Activated CD4-positive, CD25-positive, alpha-beta regulatory T cell treated with anti-CD3 and anti-CD28 coated beads, Interleukin-2, amount 50 U/mL, for 72 hours (primary cell): ENCODE measurements around the gene DHRSX.
"Not testable (repeated sequence)": the region's sequence is repeated elsewhere in the genome, so short reads cannot be mapped to it uniquely, and the experiment has no call there.

ENCODE experiments used
- DNase-seq: peaks from one replicate; pipeline ENCODE4 v3.0.0; 2021

The DHRSX gene

DNA sequence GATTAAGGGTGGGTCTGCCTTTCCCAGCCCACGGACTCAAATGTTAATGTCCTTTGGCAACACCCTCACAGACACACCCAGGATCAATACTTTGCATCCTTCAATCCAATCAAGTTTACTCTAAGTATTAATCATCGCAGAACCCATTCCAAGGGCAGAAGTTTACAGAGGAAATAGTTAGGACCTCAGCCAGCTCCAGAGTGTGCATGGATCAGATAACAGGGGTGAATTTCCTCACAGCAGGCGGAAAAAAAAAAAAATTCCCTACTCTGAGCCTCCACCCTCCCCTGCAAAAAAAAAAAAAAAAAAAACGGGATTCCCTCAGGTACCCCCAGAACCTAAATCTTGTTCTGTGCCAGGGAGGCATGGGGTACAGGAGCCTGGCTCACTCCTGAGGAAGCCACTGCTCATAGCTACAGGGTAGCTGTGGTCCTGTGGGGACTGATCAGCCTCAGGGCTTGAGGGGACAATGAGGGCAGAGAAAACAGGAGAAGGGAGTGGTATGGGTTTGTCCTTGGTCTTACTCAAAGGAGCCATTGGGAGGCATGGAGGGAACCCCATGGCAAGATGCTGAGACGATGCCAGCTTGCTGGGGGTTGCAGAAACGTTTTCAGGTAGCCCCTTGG, 113.0 kb downstream of the DHRSX start:
- DNase-seq: no peak

DNA sequence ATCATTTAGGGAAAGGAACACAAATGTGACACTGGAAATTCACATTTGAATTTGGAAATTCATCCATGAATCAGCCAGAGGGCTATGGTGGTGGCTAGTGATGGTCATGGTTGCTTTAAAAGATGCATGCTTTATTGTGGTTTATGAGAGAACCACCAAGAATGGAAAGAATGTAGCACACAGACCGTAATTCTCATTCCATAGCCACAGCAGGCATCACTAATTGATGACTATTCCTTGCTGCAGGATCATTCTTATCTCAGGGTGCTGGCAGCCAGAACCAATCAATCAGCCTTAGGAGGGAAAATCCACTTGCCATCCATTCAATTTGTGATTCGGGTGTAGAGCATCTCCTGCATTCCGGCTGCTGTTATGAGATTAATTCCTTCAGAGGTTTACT, 115.6 kb downstream of the DHRSX start:
- DNase-seq: no peak

DNA sequence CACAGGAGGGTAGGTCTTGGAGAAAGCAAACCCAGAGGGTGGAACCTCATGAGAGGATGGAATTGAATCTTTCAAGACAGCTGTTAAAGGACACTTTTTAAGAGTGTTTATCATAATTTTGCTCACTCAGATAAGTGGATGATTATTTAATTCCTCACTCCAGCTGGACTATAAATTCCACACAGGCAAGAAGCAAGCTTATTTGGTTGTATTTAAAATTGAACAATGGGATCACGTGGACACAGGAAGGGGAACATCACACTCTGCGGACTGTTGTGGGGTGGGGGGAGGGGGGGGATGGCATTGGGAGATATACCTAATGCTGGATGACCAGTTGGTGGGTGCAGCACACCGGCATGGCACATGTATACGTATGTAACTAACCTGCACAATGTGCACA, 116.3 kb downstream of the DHRSX start:
- DNase-seq: no peak

DNA sequence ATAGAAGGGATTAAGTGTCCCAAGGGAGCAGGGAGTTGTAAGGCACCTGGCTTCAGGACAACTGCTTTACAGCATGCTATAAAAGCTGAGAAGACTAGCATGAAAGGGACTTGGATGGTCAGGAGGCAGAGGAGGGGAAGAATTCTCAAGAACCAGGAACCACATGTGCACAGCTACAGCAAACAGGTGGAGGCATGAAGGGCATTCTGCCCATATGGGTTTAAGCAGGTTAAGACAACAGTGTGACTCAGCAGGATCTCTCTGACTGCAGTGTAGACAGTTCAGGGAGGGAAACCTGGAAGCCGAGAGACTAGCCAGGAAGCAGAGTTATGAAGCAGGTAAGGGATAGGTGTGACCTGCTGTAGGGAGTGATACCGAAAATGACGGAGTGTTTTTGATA, 117.0 kb downstream of the DHRSX start:
- DNase-seq: no peak

DNA sequence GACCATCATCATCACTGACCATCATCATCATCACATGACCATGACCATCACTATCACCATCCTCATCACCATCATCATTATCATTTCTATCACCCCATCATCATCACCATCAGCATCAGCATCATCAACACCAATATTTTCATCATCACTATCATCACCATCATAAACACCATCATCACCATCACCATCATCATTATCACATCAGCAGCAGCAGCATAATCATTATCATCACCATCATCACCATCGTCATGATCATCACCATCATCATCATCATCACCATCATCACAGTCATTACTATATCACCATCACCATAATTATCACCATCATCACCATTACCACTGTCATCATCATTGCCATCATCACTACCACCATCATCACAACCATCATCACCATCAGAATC, 117.6 kb downstream of the DHRSX start:
- DNase-seq: no peak

DNA sequence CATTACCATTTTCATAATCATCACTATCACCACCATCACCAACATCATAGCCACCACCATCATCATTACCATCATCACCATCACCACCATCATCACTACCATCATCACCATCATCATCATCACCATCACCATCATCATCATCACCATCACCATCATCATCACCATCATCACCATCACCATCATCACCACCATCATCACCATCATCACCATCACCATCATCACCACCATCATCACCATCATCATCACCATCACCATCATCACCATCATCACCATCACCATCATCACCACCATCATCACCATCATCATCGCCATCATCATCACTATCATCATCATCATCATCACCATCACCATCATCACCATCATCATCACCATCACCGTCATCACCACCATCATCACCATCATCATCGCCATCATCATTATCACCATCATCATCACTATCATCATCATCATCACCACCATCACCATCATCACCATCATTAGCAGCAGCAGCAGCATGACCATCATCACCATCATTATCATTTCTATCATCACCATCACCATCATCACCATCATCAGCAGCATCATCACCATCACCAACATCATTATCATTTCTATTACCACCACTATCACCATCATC, 118.2 kb downstream of the DHRSX start:
- not testable (repeated sequence) for DNase-seq

DNA sequence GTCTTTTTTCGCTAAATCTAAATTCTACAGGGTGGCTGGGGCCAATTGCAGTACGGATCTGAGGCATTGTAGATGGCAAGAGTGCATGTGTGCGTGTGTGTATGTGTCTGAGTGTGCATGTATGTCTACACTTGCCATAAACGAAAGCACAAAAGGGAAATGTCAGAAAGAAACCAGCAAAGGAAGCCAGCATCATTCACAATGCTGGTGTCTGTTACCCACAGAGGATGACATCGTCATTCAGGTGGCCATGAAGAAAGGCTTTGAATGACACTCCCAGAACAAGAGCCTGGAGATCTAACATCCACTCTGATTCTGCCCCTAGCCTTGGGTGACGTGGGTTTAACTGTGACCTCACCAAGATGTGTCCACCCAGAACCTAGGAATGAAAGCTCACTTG, 124.6 kb downstream of the DHRSX start:
- no peak for DNase-seq

DNA sequence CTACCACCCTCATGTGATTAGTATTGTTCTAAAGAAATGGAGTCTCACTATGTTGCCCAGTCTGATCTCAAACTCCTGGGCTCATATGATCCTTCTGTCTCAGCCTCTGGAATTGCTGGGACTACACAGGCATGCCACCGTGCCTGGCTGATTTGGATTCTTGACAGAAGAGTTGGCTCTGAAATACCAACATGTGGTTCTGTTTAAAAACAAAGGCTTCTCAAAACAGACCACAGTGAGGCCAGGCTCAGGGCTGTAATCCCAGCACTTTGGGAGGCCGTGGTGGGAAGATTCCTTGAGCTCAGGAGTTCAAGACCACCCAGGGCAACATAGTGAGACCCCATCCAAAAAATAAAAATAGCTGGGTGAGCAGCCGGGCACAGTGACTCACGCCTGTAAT, 126.7 kb downstream of the DHRSX start:
- no peak for DNase-seq

DNA sequence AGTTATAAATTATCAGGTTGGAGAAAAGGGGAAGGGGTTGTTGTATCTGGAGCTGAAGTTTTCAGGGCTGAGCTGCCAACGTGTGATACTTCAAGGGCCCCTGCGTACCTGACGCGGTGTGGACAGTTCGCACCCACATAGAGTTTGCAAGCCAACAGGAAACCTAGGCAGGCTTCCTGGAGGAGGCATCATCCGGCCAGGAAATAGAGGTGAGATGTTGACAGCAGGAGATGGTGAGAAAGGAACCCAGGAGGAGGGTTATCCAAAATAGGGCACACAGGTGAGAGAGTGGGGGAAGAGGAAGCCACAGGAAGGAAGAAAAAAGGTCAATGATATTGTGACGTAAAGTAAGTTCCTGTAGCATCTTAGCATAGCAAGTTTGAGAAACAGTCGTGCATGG, 127.2 kb downstream of the DHRSX start:
- no peak for DNase-seq

DNA sequence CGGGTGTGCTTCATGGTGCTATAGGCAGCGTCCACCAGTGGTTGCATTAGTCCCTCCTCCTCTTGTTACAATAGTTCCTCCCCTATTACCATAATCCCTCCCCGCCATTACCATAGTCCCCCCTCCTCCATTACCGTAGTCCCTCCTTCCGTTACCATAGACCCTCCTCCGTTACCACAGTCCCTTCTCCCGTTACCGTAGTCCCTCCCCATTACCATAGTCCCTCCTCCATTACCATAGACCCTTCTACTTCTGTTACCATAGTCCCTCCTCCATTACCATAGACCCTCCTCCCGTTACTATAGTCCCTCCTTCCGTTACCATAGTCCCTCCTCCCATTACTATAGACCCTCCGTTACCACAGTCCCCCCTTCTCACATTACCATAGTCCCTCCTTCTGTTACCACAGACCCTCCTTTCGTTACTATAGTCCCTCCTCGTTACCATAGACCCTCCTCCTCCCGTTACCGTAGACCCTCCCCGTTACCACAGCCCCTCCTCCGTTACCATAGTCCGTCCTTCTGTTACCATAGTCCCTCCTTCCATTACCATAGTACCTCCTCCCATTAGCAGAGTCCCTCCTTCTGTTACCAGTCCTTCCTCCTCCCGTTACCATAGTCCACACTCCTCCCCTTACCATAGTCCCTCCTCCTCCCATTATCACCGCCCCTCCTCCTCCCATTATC, 129.6 kb downstream of the DHRSX start:
- DNase-seq: no peak

DNA sequence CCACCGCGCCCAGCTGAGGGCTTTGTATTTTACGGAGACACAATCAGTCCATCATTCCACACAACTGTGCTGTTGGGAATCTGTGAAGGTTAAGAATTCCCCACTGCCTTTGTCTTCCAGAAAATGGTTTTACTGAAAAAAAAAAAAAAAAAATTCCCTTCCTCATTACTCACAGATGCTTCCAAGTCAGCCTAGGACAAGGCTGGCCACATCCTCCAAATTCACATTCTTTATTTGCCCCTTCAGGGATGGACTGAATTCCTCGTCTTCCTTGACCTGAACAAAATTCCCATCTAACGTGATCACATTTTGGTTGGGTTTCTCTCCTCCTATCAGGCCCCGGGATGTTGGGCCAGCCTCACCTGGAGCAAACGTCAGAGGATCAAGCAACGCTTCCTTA, 130.3 kb downstream of the DHRSX start:
- DNase-seq: no peak

DNA sequence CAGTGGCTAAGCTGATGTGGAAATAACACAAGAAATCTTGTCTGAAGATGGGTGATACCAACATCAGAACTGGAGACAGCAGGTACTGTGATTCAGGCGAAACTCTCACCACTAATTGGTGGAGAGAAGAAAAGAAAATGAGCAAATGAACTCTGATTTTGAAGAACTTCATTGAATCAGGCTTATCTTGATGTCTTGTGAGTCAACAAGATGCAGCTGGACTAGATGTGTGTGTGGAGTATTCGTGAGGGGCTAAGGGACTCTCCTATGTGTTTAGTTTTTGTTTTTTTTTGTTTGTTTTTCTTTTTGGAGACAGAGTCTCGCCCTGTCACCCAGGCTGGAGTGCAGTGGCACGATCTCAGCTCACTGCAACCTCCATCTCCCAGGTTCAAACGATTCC, 131.6 kb downstream of the DHRSX start:
- no peak for DNase-seq

DNA sequence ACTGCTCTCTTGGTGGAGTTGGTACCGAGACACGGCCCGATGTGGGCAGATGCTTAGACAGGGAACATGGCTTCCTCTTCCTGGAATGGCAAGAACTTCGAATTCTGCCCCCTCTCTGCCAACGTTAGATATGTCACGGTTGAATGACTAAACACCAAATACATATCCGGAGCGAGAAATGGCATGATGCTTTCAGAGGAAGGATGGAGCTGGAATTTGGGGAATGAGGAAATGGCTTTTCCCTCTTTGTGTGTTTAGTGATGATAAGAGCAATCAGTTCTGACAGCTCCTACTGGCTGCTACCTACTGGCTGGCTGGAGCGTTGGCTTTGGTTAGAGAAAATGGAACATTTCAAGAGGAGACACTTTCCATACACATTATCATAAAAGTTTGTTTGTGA, 140.0 kb downstream of the DHRSX start:
- DNase-seq: no peak

DNA sequence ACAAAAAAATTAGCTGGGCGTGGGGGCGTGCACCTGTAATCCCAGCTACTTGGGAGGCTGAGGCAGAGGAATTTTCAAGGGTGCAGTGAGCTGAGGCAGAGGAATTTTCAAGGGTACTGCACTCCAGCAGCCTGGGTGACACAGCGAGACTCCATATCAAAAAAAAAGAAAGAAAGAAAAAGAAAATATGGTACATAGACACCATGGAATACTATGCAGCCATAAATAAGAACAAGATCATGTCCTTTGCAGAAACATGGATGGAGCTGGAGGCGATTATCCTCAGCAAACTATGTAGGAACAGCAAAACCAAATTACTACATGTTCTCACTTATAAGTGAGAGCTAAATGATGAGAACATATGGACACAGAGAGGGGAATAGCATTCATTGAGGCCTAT, 141.3 kb downstream of the DHRSX start:
- not testable (repeated sequence) for DNase-seq

DNA sequence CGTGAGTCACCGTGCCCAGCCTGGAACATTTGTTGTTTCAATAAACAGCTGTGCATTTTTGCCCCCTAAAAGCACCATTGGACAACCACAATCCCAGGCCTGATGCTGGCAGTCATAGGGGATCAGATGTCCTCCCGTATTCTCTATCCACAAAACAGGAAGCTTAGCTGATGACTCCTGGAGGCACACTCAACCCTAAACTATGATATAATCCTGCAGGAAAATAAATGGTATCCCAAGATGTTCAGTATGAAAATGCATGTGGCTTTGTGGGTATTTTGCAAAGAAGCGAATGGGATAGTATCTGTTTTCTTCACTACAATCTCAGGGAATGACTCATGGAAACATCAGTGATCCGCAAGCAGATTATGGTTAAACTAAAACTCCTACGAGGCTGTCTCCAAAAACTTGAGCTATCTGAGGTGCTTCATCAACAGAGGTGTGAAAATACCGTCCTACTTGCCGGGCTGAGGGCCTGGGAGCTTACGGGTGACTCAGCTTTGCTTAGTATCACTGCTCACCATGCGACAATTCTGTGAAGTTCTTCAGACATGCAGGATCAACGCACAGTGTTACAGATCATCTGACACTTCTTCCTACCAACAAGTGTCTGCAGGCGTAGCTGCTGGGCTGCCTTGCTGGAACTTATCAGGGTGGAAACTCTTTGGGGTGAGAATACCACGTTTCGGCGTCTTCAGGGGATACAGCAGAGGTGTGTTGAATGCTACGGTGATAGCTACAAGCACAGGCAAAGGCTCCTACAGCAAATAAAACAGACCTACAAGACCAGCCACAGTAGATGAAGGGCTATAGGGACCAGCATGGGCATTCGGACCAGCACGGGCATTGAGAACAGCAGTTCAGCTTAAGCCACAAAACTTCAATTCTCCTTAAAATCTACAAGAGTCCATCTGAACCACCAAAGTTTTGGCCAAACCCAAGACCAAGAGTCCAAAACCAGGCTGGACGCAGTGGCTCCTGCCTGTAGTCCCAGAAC, 148.5 kb downstream of the DHRSX start:
- DNase-seq: no peak

DNA sequence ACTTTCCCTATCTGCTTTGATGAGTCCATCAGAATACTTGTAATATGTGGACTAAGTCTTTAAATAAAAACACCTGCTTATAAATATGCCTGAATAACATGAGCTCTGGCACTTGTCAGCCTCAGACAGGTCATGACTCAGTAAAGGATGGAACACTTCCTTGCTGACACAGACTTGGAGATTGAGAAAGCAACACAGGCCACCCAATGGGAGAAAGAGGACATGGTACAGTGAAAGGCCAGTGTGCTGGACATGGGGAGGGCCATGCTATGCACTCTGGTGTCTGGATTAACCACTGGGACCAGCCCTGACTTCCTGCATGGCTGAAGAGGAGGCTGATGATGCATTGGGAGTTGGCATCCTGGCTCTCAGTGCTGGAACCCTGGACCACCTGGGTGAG, 149.5 kb downstream of the DHRSX start:
- DNase-seq: no peak

DNA sequence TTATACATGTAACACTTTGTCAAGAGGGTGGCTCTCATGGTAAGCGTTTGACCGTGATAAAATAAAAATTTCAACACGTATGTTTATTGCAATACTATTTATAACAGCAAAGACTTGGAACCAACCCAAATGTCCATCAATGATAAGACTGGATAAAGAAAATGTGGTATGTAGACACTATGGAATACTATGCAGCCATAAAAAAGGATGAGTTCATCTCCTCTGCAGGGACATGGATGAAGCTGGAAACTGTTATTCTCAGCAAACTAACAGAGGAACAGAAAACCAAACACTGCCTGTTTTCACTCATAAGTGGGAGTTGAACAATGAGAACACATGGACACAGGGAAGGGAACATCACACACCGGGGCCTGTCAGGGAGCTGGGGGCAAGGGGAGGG, 150.1 kb downstream of the DHRSX start:
- not testable (repeated sequence) for DNase-seq

DNA sequence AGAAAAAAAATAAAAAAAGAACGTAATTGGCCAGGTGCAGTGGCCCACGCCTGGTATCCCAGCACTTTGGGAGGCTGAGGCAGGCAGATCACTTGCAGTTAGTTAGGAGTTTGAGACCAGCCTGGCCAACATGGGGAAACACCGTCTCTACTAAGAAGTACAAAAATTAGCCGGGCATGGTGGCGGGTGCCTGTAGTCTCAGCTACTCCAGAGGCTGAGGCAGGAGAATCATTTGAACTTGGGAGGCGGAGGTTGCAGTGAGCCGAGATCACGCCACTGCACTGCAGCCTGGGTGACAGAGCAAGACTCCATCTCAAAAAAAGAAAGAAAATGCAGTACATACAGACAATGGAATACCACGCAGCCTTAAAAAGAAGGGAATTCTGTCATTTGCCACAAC, 150.7 kb downstream of the DHRSX start:
- not testable (repeated sequence) for DNase-seq

DNA sequence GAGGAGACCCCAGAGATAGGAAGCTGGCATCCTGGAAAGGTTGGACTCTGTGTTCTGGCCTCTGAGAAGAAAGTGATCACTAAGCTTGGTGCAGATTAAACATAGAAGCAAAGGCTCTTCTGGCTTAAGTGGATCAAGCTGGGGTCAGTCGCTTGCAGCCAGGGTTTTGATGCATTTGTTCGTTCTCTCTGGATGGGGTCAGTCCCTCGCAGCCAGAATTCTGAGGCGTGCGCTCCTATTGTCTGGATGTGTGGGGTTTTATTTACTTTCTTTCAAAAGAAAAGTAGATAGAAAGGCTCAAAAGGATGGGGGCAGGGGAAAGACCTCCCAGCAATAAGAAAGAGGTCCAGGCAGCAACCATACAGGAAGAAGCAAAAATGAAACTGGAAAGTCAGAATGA, 152.6 kb downstream of the DHRSX start:
- no peak for DNase-seq

DNA sequence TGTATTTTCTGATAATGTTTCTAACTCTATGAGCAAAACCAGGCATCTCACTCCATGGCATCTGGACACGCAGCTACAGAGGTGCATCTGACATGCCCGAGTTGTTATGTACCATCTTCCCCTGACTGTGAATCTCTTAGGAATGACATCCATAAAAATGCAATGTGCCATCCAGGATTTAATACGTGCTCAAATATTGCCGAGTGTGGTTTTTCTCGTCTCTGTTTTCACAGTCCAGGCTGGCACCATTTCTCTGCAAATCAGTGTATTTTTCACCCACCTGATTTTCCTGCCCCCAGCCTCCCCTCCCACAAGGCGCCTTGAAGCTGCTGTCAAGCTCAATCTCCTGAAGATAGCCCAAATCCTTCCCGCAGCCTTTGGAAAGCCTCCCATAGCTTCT, 154.6 kb downstream of the DHRSX start:
- DNase-seq: no peak

DNA sequence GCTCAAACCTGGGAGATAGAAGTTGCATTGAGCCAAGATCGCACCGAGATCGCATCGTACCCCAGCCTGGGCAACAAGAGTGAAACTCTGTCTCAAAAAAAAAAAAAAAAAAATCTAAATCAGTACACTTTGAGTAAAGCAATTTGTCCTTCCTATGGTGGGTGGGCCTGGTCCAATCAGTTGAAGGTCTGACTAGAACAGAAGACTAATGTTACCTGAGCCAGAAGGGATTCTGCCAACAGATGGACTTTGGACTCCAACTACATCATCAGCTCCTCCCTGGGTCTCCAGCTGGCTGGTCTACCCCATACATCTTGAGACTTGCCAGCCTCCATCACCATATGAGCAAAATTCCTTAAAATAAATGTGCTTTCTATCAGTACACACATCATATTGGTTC, 155.2 kb downstream of the DHRSX start:
- no peak for DNase-seq

DNA sequence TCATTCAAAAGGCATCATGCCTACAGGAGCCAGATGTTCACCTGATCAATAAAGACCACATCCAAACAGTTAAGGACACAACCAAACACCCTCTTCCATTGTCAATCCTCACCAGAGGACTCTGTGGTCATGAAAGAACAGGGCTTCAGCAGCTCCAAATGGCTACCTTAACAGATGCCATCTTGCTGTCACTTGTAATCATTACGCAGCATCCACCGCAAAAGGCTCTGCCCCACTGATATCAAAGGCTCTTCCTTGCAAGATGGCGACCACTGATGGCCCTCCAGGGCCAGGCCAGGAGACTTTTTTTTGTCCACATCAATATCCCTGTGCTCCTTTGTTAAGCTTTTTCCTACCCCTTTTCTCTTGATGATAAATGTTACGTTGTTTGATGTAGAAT, 157.4 kb downstream of the DHRSX start:
- DNase-seq: no peak

DNA sequence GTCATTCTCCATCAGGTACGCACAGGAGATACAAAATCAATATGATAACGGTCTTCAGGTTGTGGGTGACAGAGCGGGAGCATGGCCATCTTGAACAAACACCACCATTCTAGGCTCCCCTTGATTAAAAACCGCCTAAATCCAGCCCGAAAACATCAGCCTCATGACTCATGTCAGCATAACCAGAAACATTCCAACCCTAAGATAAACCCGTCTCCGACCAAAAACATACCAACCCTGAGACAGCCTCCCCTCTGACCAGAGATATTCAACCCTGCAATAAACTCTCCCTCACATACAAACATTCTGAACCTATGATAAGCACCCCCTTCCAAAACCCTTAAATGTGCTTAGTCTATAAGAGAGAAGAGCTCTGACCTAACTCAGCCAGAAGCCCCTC, 157.9 kb downstream of the DHRSX start:
- no peak for DNase-seq
